ENCODE results near the gene EFCAB11.

- peak; percentile 64 to 76 for TF ChIP-seq CTCF (conservative IDR thresholded peaks at IDR 0.05 in 1 of 2, IDR thresholded peaks at IDR 0.05 in 1 of 2; ENCODE audit: low read depth in 1 of 2, low read length in 2 of 2)
- TF ChIP-seq EZH2 (IDR thresholded peaks at IDR 0.05; ENCODE audit: low read length, missing control alignments) = no peak
Observed at GRCh38 chr14:89848165-89848564, 106.4 kb downstream of the EFCAB11 start.

Data from fibroblast of lung (primary cell).